HG03378 (cell line): ENCODE results near the gene TBC1D20.
"Not testable (repeated sequence)": the region's sequence is repeated elsewhere in the genome, so short reads cannot be mapped to it uniquely, and the experiment has no call there.

Experiments
- ATAC-seq: cut with Tn5 transposase; IDR thresholded peaks from one replicate; pipeline ENCODE4 v1.9.1; 2021; ENCODE audit warnings: mild to moderate bottlenecking, moderate library complexity; ENCODE audit not compliant: unreplicated experiment

TBC1D20 gene, protein sequence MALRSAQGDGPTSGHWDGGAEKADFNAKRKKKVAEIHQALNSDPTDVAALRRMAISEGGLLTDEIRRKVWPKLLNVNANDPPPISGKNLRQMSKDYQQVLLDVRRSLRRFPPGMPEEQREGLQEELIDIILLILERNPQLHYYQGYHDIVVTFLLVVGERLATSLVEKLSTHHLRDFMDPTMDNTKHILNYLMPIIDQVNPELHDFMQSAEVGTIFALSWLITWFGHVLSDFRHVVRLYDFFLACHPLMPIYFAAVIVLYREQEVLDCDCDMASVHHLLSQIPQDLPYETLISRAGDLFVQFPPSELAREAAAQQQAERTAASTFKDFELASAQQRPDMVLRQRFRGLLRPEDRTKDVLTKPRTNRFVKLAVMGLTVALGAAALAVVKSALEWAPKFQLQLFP

DNA sequence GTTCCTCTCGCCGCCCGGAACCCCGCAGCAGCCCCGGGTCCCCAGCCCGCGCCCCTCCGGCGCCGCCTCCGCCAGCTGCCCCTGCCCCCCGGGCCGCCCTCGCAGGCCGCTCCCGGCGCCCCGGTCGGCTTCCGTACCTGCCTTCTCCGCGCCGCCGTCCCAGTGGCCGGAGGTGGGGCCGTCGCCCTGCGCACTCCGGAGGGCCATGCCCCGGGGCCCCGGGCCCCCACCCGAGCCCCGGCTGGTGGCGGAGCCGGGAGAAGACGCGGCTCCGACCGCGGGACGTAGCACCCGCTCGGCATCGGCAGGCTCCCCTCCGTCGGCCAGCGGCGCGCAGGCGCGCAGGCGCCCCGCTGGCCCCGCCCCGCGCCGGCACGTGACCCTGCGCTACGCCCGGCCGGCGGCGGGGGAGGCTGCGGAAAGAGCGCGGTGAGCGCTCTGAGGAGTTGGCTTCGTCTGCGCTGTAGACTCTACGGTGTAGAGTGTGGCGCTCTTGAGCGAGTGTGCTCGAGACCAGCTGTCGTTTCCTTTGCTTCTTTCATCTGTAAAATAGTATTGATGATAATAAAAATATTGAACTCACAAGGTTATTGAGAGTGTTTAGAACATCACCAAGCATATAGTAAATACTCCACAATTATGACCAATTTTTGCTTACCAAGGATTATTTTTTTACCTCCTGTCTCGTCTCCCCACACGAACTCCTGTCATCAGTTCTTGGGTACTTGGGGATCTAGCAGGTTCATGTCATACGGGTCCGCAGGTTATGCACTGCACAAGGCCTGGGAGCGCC, at the start of gene TBC1D20:
TSS of gene TBC1D20 (minus strand) at position 335 of the 793 bp plus-strand sequence. CDS start at position 207, 128 bp downstream.
- peak; percentile 88 for ATAC-seq

DNA sequence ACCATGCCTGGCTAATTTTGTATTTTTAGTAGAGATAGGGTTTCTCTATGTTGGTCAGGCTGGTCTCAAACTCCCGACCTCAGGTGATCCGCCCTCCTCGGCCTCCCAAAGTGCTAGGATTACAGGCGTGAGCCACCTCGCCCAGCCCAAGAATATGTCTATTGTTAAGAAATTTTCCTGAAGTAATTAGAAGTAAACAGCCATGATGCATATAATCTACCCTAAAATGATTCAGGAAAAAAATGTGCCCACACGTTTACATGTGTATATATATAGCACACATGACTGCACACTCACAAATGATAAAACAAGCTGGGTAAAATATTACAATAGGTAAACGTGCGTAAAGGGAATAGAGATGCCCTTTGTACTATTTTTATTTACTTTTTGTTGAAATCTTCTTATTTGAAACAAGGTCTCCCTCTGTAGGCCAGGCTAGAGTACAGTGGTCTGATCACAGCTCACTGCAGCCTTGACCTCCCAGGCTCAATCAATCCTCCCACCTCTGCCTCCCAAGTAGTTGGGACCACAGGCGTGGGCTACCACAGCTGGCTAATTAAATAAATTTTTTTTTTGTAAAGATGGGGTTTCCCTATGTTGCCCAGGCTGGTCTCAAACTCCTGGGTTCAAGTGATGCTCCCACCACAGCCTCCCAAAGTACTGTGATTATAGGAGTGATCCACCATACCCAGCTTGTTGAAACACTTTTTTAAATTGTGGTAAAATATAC, 48.2 kb upstream of the TBC1D20 start:
- not testable (repeated sequence) for ATAC-seq

DNA sequence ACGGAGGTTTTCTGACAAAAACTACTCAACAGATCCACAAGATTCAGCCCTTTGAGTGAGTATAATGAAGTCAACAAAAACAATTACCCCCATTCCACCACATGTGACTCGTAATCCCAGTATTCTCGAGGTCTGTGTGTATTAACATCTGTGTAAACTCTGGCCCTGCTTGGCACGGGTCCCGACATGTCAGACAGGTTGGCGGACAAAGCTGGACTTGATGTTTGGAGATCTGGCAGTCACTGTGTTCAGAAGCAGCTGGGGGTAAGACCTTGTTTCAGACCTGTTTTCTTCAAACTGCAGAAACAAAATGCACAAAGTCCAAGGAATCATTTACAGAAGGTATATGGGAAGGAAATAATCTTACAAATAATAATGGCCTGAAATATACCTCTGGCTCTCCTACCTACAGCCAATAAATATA, 46.0 kb upstream of the TBC1D20 start:
- not testable (repeated sequence) for ATAC-seq

DNA sequence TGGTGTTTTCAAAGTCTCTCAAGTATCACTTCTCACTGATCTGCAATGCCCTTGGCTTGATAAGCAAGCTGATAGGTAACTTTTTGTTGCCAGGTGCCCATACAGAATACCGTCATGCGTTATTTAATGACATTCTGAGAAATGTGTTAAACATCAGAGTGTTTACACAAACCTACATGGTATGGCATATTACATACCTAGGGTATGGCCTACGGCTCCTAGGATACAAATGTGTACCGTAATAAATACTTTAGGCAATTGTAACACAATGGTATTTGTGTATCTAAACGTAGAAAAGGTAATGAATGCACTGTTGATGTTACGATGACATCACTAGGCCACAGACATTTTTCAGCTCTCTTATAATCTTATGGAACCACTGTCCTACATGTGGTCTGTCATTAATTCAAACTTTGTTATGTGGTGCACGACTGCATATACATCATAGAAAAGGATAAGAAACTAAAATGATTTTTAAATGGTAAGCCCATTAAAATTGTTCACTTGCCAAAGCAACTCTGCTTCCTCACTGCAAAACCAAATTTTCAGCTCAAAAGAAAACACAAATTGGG, 45.5 kb upstream of the TBC1D20 start:
- ATAC-seq: no peak

DNA sequence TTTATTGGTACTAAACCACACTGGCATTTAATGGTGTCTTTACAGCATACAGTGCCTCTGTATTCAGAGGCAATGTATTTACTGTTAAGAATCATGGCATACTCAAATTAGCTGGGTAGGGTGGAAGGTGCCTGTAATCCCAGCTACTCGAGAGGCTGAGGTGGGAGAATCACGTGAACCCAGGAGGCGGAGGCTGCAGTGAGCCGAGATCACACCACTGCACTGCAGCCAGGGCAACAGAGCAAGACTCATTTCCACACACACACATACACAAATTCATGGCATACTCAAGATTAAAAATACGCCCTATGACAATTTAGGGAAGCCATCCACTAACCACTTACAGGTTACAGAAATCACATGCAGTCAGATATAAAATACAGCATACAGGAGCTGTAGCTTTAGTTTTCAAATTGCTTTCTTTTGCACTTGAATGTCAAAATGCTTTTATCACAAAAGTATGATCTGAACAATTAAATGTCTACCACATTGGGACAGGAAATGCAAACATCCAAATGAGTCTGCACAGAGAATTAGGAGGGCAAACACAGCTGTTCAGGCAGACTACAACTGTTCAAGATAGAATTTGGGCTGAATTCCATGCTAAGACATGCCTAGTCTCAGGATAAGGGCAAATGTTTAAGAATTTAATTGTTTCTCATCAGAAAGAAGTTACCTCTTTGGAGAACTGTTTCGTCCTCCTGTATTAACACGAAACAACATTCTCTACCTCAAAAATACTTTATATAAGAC, 44.8 kb upstream of the TBC1D20 start:
- ATAC-seq: no peak

DNA sequence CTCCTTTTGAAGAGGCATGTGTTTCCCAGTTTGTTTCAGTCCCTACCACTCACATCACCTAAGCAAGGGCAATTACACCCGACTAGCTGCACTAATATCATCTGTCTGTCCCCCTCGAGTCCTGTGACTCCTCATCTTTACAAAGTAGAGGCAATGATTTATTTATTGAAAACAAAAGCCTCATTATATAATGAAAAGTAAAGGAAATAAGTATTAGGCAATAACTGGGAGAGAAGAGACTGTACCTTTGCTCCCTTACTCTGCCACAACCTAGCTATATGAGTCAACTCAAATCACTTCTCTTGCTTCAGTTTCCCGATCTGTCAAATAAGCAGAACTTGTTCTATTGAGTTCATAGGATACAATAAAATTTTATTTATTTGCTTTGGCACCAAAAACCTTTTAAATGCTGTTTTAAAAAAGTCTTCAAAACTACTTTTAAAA, 42.3 kb upstream of the TBC1D20 start:
- no peak for ATAC-seq

DNA sequence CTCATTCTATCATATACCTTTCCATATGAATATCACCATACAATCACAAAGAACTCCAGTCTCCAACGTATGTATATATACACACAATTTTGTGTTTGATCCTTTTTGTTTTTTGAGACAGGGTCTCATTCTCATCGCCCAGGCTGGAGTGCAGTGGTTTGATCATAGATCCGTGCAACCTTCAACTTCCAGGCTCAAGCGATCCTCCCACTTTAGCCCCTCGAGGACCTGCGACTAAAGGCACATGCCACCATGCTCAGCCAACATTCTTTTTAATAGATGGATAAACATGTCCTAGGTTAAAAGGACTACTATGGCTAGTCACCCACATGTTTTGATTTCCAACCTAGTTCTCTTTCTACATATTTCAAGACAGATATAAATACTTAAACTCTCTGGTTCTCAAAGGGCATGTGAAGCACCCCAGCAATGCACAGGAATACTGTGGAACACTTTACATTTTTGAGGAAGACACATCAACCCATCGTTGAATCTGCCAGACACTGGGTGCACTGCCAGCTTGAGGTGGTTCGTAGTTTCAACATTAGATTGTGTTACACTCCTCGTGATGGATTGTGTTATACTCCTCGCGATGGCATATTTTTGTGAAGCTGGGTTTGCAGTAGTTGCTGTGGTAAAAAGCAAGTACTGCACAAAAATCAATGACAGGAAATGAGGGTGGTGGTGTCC, 40.9 kb upstream of the TBC1D20 start:
- no peak for ATAC-seq

DNA sequence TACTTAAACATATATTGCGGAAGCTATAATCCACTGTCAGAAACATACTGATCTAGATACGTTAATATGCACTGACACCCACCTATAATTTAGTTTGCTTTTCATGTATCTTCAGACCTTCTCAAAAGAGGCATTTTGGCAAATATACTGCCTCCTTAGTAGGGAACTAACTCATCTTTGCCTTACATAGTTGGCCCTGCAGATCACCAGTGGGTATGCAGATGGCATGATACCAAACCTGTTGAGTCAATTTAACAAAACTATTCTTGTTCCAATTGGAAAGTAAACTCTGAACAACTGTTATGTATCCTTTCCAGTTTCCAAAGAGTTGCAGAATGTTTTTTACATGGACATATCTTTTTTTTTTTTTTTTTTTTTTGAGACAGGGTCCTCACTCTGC, 35.6 kb upstream of the TBC1D20 start:
- no peak for ATAC-seq

DNA sequence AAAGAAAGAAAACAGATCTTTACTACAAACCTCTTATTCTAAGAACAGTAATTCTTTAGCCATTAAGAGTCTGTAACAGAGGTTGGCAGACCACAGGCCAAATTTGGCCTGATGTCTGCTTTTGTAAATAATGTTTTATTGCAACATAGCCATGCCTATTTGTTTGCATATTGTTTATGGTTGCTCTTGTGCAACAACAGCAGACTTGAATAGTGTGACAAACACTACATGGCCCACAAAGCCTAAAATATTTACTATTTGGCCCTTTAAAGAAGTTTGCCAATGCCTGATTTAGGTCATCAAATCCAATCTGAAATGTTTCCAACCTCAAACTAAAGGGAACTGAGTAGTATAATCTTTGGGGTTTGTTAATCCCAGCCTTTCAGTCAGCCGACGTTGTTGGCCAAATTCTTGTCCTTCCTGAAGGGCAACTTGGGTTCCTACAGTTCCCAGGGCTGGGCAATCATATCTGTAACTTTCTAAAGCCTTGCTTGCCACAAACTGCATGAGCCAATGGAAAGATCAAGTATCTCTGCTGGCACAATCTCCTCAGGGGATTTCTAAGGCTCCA, 33.9 kb upstream of the TBC1D20 start:
- no peak for ATAC-seq

DNA sequence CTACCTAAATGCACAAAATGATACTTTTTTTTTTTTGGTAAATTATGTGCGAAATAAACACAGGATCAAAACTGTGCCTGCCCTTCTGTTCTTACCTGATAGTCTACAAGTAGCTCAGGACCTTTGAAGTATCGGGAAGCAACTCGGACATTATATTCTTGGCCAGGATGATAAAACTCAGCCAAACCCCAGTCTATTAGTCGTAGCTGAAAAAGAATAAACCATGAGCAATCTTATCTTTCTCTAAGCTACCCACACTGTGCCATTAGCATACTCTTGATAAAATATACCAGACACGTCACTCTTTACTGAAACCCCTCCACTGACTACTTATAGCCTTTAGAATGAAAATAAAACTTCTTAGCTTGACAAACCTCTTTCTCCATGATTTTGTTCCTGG, 29.8 kb upstream of the TBC1D20 start:
- no peak for ATAC-seq

DNA sequence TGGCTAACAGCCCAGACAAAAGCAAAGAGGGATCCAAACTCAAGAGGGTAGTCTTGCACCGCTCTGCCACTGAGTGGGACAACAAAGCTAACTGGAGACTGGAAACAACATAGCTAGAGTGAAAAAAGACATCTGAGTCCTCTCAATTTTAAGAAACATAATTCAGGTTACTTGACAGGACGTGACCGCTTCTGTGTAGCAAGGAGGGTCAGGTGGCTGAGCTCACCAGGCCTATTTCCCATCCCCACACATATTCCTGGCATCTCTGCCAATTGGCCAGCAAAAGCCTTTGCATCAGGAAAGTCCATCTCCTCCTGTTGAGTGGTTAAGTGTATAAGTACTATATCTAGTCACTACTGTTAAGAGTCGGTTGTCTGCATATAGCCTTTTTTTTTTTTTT, 25.3 kb upstream of the TBC1D20 start:
- no peak for ATAC-seq

DNA sequence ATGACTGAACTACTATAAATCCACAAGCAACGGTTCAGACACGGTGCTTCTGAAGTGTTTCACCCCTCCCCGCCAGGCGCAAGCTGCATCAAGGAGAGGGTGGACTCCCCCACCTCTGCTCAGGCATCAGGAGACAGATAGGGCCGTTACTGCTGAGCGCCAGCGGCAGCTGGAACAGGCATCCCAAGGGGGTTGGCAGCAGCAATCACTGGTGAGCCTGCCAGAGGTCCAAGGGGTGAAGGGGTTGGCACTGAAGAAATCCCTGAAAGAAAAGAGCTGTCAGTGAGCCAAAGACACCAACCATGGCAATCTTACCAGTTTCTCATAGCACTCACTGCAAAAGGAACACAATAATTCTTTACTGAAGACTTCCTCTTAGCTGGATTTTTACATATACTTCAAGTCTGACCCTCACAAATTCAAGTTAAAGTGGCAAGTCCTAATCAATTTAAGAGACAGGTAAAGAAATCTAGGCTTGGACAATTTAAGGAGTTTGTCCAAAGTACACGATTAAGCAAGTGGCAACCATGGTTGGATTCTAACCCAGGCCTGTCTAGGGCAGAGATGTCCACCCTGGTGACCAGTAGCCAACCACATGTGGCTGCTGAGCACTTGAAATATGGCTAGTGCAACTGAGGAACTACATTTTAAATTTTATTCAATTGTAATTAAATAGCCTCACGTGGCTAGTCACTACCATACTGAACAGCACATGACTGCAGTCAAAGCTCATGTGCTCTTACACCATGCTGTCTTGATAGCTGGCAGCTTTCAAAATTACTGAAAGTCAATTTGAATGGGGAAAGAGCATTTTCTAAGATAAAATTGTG, 21.7 kb upstream of the TBC1D20 start:
- no peak for ATAC-seq

DNA sequence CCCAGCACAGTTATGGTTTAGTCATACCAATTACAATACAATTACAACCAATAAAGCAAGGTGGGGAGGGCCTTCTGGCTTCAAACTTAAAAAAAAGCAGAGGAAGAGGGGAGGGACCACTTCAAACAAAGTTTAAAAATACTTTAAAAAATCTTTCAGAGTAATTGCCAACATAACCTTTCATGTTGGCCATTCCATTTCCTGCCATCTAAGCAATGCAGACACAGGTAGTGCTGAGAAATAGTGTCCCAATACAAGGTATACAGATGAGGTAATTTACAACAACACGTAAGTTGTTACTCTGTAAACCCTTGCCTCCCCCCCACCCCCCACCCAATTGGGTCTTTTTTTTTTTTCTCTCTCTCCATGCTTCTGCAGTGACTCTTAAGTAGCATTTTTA, 18.8 kb upstream of the TBC1D20 start:
- no peak for ATAC-seq

DNA sequence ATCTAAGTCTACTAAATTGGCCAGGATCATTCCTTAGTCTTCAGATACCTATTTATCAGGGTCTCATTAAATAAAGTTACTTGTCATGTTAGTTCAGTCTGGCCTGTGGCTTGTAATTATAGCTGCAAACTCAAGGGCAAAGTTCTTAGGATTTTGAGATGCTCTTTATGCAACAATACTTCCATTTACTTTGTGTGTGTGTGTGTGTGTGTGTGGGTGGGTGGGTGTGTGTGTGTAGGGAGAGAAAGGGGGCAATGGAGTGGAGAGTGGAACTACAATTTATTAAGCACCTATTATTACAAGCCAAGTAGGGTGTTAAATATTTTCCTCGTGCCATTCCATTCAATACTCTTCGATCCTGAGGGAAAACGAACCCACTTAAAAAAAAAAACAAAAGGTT, 17.7 kb upstream of the TBC1D20 start:
- no peak for ATAC-seq

DNA sequence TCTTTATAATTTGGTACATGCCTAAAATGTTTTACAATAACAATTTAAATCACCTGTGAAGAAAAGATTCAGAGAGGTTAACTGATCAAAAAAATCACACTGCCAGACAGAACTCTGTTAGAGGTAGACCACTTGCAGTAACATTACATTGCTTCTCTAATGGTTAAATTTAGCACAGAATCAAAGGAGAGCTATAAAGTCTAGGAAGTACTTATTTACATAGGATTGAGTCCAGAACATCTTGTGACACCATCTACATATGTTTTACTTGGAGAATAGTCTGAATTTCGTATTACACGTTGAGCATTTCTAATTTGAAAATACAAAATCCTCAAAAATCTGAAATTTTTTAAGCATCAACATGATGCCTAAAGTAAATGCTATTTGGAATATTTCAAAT, 17.2 kb upstream of the TBC1D20 start:
- ATAC-seq: no peak

GRCh38 chr20:478949-479429, 16.7 kb upstream of the TBC1D20 start:
- no peak for ATAC-seq

GRCh38 chr20:478010-478948, 15.9 kb upstream of the TBC1D20 start:
- no peak for ATAC-seq
